Measurements from ENCODE around the gene C3orf85.
"Not testable (repeated sequence)": the region's sequence is repeated elsewhere in the genome, so short reads cannot be mapped to it uniquely, and the experiment has no call there.

The C3orf85 gene, protein sequence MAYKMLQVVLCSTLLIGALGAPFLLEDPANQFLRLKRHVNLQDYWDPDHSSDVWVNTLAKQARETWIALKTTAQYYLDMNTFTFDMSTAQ

DNA sequence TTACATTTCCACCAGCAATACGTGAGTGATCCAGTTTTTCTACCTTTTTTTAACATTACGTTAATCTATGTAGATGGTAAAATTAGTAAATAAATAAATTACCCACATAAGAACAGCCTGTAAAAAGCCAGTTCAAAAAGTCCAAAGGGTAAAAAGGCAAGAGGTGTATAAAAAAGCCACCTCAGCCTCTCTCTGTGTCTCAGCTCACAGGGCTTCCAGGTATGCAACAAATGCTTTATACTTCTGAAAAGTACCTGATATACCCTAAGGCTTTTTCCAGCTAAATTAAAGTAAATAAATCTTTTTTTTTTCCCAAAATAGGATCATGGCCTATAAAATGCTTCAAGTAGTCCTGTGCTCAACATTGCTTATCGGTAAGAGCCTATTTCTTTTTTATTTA lies at the start of gene C3orf85:
Gene C3orf85 (plus strand): TSS at position 197 of the 400 bp plus-strand sequence. CDS start 129 bp downstream, at position 326.
- DNase-seq: no peak

DNA sequence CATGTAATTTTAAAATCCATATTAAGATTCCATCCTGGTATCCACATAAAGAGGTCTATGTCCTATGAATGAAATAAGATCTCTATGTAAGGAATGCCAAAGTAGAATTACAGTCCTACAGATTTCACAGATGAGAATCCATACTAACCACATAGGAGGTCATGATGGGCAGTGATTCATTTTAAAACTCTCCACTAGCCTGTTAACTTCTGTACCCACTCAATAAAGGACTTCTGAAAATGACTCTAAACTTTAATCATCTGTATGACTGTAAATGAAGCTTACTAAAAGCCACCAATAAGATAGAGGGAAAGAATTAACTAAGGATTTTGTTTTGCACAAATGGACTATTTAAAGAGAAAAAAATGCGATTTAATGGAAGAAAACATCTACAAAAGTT lies 47.3 kb upstream of the C3orf85 start:
- DNase-seq: no peak

DNA sequence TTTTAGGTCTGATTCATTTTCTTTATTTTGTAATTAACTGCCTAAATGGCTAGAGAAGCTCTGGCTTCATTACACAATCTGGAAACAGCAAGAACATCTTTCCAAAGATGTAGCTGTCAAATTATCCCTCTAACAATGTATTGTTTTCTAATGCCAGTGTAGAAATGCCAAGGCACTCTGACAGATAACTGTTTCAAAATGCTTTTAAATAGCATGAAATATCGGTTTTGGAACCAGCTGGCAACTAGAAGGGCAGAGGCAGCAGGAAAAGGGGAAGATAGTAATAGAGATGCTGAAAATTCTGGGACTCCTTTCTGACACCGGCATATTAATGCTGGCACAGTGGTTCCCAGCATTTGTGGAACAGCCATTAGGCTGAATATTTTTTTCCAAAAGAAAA lies 44.7 kb upstream of the C3orf85 start:
- no peak for DNase-seq

DNA sequence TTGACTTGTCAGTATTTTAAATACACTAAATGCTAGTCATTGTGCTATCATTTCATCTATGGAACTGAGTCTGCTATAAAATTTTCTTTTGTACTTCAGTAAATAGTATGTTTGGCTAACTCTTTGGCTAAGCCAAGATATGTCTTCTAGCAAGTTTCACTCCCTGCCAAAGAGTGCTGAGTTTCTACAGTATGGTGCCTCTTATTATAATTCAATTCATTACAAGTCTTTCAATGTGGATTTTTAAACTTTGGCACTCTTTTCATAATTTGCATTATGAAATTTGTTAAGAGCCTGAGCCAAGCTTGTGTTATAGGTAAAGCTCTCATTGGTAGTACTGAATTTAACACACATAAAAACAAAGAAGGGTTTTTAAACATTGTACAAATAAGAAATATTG lies 43.0 kb upstream of the C3orf85 start:
- no peak for DNase-seq

DNA sequence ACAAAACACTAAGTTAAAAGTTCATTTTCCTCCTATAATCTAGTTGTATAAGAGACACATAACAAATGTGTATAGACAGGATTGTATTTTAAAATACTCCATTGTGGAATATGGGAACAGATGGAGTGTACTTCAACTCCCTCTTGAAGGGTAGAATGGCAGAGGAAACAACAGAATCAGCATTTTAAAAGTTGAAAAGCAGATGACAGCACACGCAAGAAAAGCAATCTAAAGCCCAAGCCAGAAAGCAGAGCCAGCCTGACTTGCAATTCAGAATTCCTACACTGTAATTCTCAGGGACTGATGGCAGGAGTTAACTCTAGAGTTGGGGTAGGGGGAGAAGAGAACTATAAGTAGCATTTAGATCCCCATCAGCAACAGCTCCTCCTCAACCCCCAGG lies 41.4 kb upstream of the C3orf85 start:
- DNase-seq: peak; percentile 86 to 97

DNA sequence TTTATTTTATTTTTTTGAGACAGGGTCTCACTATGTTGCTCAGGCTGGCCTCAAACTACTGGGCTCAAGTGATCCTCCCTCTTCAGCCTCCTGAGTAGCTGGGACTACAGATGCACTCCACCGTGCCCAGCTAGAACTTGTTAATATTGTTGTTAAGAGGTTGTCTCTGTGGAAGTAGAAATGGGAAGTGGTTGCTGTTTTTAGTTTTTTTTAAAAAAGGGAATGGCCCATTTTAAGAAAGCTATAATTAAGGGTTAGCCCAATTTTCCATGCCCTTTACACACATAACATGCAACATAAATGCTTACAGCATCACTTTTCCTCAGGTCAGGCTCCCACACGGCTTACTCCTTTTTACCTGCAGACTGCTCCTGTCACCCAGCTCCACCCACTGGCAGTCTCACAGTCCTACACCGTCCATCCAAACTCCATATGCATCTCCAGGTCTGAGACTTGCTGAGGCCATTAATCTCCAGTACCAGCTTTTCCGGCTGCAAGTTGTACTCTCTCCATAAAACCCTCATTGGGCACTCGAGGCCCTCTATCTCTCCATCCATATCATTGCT lies 38.4 kb upstream of the C3orf85 start:
- DNase-seq: peak; percentile 81 to 84

DNA sequence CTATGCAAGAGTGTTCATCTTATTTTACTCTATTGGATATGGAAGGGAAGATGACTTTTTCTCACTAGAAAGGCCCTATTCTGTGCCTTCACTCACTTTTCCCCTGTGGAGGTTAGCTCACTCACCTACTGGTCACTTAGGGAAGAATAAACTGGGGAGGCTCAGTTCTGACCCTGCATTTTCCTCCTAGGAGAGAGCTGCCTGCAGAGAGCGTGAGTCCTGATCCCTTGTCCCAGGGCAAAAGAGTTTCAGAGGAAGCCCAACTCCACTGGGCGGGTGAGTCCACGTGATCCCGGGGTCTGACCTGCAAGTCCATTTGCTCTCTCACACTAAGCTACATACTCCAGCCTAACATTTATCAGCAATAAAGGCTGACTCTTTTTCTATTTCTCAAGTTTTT lies 26.9 kb upstream of the C3orf85 start:
- no peak for DNase-seq

DNA sequence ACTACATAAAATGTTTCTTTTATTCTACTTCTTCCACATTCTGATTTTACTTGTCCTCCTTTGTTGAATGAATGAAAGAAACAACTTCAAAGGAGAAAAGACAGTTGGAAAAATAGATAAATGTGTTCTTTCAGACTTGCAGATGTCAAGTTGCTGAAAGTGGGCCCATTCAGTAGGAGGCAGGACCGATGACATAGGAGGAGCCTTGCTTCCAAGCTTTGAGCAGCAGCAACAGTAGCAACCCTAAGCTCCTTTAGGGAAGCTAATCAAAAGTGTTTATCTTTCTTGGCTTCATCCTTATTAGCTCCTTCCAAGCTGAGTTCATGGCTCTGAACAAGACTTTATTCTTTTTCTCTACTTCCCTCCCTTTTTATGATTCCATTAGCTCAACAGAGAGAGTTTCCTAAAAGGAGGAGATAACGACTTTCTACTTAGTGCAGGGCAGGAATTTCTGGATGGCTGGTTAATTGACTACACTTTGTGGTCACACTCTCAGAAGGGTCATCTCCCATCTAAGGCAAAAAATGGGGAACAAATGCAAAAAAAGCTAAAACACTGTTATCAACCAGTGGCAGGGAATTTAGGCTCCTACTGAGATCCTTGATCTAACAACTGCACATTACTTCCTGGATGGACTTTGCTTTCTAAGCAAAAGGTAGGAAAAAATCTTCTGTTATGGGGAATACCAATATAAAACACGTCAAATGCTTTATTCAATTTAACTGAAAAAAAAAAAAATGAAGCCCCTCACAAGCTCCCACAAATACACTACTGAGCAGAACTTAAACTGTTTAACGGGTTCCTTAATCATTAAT lies 23.4 kb upstream of the C3orf85 start:
- DNase-seq: no peak

DNA sequence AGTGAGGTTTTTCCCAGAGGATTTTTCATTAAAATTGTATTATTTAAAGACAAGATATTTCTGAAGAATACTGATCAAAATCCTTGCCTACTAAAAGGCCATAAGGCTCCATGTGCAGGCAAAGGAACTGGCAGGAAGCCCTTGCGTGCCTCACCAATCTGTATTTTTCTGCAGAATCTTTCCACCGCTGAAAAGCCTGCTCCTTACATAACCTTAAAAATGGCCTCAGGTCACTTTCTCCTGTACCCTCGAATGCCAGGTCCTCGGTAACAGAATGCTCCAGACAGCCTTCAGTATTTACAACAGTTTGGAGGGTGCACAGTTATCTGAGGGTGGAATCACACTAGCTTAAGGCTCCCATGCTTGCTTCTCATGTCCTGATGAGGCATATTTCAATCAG lies 21.8 kb upstream of the C3orf85 start:
- DNase-seq: no peak

DNA sequence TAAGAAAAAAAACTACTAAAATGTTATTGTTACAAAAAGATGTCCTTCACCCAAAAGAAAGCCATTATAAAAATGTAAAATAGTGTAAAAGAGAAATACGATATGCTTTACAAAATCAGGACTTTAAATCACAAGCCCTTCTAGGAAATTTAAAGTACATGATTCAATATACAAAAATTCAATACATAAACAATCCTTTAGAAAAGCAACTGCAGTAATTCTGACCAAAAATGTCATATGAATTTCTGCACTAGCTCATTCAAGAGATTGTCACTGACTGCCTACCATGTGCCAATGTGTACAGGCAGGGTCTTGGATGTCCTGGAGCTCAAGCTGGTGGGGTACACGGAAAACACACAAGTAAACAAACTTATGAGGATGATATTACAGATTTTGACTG lies 21.1 kb upstream of the C3orf85 start:
- DNase-seq: no peak

DNA sequence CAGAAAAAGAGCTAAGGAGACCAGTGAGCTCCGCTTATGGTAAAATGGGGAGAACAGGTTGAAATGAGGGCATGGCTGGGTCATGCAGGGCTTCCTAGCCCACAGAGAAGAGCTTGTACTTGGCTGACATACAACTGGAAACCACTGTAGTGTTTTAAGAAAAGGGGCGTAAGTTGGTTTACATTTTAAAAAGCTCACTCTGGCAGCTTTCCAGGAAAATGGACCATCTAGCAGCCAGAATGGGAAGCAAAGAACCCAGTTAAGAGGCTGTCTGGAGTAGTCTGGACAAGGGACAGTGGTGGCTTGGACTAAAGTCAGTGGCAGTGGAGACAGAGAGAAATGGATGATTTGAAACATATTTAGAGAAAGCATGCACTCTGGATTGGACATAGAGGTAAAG lies 20.5 kb upstream of the C3orf85 start:
- no peak for DNase-seq

DNA sequence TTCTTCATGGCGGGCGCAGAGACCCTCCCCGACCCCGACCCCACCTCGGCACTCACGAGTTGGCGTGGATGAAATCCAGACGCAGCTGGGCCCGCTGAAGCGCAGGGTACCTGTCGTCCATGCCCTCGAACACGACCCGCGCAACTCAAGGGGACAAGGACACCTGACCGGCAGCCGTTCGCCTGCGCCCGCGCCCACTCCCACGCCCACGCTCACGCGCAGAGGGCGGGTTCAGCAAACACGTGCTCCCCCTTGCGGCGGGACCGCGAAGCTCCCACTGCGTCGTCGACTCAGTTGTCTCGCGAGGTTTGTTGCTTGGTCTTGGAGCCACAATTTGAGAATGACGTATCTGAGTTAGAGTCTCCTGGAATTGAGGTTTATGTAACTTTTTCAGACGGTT lies 18.6 kb upstream of the C3orf85 start, which contains the start of gene MORC1:
Gene MORC1 (minus strand): TSS at position 196 of the 400 bp plus-strand sequence. CDS start 75 bp downstream, at position 121.
- no peak for DNase-seq

DNA sequence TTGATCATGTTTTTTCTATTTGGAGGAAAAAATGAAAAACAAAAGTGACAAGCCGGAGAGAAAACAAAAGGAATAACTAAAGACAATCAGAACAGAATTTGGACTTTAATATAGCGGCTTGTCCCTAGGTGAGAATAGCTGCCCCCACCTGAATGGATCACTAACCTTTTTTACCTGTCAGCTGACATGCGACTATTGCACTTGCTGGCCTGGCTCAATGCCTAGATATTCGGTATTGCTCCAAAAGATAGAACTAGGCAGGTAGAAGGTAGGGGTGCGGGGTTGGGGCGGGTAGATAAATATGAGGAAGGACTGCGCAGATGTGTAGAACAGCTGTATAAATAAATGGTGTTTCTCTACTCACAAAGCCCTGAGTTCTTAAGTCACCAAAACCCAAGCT lies 17.9 kb upstream of the C3orf85 start:
- no peak for DNase-seq

DNA sequence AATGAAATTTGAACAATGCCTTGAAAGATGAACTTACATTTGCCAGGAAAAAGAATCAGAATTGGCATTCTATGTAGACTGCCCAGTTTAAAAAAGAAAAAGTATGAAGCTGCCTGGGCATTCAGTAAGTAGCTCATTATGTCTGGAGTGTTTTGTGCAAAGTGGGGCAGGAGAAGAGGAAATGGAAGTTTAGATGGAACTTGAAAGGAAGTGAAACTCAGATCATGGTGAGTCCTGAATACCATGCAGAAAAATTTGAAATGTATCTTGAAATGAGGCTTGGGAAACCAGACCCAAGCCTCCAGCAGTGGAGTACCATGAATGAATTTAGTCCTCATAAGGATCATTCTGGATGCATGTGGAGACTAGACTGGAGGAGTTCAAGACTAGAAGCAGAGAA lies 13.8 kb upstream of the C3orf85 start:
- DNase-seq: no peak

DNA sequence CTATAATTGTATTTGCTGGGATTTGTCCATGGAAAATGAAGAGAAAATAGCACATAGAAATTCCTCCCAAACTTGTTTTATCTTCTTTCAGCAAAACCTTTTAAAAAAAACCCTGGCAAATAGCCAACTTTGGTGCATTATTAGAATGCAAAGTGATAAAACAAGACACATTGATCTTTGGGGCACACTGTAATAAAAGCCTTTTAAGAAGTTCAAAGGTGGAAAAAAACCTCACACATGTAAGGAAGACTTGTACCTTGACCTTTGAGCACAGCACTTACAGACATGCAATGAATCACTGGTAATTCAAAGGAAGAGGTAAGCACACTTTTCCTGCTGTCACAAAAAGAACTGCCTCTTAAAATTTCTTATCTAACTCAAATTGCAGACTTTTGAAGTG lies 10.6 kb upstream of the C3orf85 start:
- DNase-seq: no peak

DNA sequence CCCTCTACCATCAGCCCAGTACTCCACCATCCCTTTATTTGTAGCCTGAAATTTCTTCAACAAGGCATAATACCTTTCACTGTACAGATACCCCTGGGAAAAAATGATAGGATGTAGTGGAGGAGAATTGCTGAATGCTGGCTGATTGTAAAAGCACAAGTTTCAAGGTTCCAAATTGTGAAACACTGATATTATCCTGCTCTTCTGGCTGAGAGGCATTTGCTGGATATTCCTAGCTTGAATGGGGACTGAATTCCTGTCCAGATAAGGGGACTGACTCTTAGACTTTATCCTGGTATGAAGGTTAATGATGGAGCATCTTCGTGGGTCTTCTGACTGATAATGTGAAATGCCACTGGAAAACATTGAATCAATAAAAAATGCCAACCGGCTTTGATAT lies 9.0 kb upstream of the C3orf85 start:
- DNase-seq: no peak

DNA sequence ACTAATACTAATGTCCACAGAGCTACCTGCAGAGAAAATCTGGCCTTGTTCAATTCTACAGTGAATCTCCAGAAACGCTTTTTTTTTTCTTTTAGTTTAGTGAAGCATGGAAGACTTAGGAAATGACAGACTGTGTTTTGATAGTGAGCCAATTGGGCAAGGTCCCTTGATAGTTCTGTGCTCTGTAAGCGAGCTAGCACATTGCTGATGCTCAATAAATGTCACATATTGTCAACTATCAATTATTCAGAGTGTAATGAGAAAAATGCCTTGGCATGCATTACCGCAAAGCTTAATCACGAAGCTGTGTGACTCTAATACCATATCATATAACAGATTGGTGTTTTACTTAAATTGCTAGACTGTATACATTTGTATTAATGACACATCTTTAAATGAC lies 5.2 kb upstream of the C3orf85 start:
- DNase-seq: peak; percentile 36 to 86

DNA sequence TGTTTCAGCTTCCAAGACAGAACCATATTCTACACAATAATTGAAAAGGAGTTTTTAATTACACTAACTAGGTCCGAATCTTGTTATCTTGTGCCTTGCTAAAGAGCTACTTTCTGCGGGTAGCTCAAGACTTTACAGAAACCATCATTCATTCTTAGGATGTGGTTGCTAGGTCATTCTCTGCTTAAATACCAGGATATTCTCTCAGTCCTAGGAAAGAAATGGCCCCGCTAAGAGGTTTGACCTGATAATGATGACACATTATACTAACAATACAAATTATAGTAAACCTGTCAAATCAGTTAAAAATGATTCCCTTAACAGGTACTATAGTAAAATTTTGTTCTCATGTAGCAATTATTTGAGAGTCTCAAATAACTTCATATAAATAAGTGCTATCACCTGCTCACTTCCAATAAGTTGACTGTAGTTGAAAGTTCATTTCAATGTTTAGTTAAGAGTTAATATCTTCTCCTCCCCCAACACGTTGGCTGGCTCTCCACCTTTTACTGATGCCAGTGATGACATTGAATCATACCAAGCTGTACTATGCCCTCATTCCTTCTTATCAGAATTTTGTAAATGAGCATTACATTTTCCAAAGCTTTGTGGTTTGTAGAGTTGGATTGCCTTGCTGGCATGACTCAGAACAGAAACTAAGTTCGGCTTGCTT lies 3.6 kb upstream of the C3orf85 start:
- DNase-seq: no peak

DNA sequence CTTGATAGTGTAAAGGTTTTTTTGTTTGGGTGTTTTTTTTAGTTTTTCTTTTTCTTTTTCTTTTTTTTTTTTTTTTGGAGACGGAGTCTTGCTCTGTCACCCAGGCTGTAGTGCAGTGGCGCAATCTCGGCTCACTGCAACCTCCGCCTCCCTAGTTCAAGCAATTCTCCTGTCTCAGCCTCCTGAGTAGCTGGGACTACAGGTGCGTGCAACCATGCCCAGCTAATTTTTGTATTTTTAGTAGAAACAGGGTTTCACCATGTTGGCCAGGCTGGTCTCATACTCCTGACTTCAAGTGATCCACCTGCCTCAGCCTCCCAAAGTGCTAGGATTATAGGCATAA lies 3.1 kb upstream of the C3orf85 start:
- DNase-seq: not testable (repeated sequence)

DNA sequence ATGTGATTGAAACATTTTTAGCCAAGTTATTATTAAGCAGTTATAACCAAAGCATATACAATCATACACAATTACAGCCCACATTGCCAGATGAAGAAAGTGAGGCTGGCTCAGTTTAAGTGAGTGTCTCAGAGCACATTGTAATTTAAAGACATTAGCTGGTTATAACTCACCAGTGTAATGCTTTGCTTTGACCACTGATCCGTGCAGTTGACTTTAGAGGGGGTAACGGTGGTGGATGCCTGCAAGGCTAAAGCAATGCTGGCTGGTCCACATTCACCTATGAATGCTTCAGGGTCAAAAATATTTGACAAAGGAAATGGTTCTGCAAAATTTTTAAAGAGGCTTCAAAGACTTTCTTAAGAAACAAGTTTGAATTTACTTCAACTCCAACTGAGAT lies 1.2 kb downstream of the C3orf85 start:
- DNase-seq: peak in 1 of 2 experiments; percentile 20

DNA sequence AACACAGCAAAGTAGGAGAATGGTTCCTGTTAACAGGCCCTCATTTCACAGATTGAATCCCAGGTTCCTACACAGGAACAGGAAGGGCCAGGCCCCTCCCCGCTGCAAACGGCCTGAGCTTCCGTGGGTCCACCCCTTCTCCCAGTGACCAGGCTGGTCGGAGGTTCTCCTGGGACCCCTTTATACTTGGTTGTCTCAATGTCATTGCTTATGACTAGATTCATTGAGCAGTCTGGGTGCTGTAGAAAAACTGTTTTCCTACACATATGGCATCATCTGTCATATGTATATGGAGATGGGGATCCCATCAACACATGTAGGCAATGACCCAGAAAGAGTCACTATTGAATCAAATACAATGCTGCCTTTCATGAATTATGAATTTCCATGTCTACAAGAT lies 3.8 kb downstream of the C3orf85 start:
- DNase-seq: no peak

DNA sequence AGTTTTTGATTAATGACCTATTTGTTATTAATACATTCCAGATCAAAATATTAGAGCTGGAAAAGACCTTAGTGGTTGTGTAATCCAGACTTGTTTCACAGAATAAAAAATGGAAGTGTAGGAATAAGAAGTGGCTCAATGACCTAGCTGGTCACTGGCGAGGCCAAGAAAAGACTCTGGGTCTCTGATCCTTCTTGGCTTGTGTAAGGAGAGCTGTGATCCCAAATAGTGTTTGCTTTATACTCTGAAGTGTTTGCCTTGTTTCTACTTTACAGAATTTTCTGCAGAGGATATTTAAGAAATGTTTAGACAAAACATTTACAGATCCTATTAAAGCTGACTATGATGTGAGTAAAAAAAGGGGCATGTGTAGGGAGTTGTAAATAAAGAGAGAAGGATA lies 7.1 kb downstream of the C3orf85 start:
- no peak for DNase-seq

DNA sequence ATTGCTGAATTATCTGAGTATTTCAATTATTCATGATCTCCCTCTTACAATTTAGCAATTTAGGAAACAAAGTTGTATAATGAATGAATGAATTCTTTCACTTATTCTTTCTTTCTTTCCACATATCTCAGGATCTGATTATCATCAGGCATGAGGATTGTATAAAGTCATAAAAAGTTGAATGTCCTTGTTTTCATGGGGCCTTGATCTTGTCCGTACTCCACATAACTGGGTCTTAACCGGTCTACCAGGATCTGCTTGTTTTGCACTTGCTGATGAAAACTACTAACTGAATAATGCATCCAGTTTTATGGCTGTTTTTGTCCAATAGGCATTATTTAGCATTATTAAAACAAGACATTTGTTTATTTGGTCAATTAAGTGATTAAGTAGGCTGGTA lies 12.6 kb downstream of the C3orf85 start:
- DNase-seq: no peak

DNA sequence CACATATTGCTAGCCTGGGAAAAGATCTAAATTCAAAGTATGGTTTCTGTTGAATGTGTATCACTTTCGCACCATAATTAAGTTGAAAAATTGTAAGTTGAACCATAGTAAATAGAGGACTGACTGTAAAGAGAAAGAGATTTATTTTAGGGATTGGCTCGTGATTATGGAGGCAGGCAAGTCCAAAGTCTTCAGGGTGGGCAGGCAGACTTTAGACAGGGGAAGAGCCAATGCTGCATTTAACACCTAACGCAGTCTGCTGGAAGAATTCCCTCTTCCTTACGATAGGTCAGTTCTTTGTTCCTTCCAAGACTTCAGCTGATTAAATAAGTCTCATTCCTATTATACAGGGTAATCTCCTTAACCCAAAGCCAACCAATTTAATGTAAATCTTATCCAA lies 15.8 kb downstream of the C3orf85 start:
- DNase-seq: no peak
